ENCODE measurements around the gene NASP. TPM values are rescaled to one million over a fixed set of nuclear protein-coding genes. Genes with fewer than 3 reads are reported as not detected.
A peak's percentile ranks its signal among the peaks of the same experiment; 100 is the strongest.

Gene NASP
- total RNA-seq, 1 experiment from 2014 or later, result 535 TPM

GRCh38 chr1:45583666-45584350 is at the start of gene NASP (continued):
- TF ChIP-seq STAT6 (CRISPR knock-in tag; conservative IDR thresholded peaks at IDR 0.05; ENCODE audit: low read depth), result no peak
- no peak for TF ChIP-seq SMAD4 (CRISPR knock-in tag; IDR thresholded peaks at IDR 0.05)
- TF ChIP-seq ZNF219 (CRISPR knock-in tag; IDR thresholded peaks at IDR 0.05; ENCODE audit: borderline replicate concordance), result no peak
- no peak for TF ChIP-seq SOX15 (CRISPR knock-in tag; IDR thresholded peaks at IDR 0.05)
- peak; percentile 34; the same call in 1 of the 2 replicates for TF ChIP-seq TEAD1 (CRISPR knock-in tag; IDR thresholded peaks at IDR 0.05)
- TF ChIP-seq FOXK1 (CRISPR knock-in tag; IDR thresholded peaks at IDR 0.05), result peak; percentile 24; the same call in 1 of the 2 replicates
- TF ChIP-seq CREM (CRISPR knock-in tag; IDR thresholded peaks at IDR 0.05), result peak; percentile 53; the same call in 1 of the 2 replicates

GRCh38 chr1:45535988-45536766 is 47.7 kb upstream of the NASP start:
- ATAC-seq (no peak), DNase-seq (ENCODE audit: low spot score) (no peak)
- Mint-ChIP-seq H3K27me3 (ENCODE audit: low read depth) (no peaks in the 10 kb centered on the region; the same call in 1 of the 2 replicates), H3K36me3 (no peaks in the 10 kb centered on the region), H3K4me3 (no peak overlapping the region), H3K4me1 (peaks cover 16% of the 10 kb centered on the region), H3K27ac (no peak overlapping the region), H3K9me3 (no peaks in the 10 kb centered on the region)
- no peak for TF ChIP-seq ESRRA (CRISPR knock-in tag; IDR thresholded peaks at IDR 0.05; ENCODE audit: borderline replicate concordance)
- TF ChIP-seq, protein P1, sequence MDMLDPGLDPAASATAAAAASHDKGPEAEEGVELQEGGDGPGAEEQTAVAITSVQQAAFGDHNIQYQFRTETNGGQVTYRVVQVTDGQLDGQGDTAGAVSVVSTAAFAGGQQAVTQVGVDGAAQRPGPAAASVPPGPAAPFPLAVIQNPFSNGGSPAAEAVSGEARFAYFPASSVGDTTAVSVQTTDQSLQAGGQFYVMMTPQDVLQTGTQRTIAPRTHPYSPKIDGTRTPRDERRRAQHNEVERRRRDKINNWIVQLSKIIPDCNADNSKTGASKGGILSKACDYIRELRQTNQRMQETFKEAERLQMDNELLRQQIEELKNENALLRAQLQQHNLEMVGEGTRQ (CRISPR knock-in tag; IDR thresholded peaks at IDR 0.05), result no peak
- TF ChIP-seq E2F4 (CRISPR knock-in tag; IDR thresholded peaks at IDR 0.05; ENCODE audit: borderline replicate concordance, low read depth), result no peak
- TF ChIP-seq, protein P2, sequence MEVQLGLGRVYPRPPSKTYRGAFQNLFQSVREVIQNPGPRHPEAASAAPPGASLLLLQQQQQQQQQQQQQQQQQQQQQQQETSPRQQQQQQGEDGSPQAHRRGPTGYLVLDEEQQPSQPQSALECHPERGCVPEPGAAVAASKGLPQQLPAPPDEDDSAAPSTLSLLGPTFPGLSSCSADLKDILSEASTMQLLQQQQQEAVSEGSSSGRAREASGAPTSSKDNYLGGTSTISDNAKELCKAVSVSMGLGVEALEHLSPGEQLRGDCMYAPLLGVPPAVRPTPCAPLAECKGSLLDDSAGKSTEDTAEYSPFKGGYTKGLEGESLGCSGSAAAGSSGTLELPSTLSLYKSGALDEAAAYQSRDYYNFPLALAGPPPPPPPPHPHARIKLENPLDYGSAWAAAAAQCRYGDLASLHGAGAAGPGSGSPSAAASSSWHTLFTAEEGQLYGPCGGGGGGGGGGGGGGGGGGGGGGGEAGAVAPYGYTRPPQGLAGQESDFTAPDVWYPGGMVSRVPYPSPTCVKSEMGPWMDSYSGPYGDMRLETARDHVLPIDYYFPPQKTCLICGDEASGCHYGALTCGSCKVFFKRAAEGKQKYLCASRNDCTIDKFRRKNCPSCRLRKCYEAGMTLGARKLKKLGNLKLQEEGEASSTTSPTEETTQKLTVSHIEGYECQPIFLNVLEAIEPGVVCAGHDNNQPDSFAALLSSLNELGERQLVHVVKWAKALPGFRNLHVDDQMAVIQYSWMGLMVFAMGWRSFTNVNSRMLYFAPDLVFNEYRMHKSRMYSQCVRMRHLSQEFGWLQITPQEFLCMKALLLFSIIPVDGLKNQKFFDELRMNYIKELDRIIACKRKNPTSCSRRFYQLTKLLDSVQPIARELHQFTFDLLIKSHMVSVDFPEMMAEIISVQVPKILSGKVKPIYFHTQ (CRISPR knock-in tag; IDR thresholded peaks at IDR 0.05), result no peak
- no peak for TF ChIP-seq ZNF281 (CRISPR knock-in tag; IDR thresholded peaks at IDR 0.05)
- TF ChIP-seq NR1H2 (CRISPR knock-in tag; IDR thresholded peaks at IDR 0.05), result no peak
- TF ChIP-seq TP53 (CRISPR knock-in tag; IDR thresholded peaks at IDR 0.05), result no peak
- CTCF ChIA-PET, result no interaction called here
- POLR2A ChIA-PET, result interaction anchor here (1.3 kb wide), 1 partner anchor 15 kb away, joined by 8 read pairs; the partner anchor contains the start of gene PRDX1

All from WTC11 (cell line).